NCI-H69 (cell line): ENCODE data around the gene FLNC.

Experiments used
- DNase-seq: peaks from one replicate; lab custom pipeline; 2025; lab: John Stamatoyannopoulos, UW

Gene FLNC, protein sequence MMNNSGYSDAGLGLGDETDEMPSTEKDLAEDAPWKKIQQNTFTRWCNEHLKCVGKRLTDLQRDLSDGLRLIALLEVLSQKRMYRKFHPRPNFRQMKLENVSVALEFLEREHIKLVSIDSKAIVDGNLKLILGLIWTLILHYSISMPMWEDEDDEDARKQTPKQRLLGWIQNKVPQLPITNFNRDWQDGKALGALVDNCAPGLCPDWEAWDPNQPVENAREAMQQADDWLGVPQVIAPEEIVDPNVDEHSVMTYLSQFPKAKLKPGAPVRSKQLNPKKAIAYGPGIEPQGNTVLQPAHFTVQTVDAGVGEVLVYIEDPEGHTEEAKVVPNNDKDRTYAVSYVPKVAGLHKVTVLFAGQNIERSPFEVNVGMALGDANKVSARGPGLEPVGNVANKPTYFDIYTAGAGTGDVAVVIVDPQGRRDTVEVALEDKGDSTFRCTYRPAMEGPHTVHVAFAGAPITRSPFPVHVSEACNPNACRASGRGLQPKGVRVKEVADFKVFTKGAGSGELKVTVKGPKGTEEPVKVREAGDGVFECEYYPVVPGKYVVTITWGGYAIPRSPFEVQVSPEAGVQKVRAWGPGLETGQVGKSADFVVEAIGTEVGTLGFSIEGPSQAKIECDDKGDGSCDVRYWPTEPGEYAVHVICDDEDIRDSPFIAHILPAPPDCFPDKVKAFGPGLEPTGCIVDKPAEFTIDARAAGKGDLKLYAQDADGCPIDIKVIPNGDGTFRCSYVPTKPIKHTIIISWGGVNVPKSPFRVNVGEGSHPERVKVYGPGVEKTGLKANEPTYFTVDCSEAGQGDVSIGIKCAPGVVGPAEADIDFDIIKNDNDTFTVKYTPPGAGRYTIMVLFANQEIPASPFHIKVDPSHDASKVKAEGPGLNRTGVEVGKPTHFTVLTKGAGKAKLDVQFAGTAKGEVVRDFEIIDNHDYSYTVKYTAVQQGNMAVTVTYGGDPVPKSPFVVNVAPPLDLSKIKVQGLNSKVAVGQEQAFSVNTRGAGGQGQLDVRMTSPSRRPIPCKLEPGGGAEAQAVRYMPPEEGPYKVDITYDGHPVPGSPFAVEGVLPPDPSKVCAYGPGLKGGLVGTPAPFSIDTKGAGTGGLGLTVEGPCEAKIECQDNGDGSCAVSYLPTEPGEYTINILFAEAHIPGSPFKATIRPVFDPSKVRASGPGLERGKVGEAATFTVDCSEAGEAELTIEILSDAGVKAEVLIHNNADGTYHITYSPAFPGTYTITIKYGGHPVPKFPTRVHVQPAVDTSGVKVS (N-terminal part only)

DNA sequence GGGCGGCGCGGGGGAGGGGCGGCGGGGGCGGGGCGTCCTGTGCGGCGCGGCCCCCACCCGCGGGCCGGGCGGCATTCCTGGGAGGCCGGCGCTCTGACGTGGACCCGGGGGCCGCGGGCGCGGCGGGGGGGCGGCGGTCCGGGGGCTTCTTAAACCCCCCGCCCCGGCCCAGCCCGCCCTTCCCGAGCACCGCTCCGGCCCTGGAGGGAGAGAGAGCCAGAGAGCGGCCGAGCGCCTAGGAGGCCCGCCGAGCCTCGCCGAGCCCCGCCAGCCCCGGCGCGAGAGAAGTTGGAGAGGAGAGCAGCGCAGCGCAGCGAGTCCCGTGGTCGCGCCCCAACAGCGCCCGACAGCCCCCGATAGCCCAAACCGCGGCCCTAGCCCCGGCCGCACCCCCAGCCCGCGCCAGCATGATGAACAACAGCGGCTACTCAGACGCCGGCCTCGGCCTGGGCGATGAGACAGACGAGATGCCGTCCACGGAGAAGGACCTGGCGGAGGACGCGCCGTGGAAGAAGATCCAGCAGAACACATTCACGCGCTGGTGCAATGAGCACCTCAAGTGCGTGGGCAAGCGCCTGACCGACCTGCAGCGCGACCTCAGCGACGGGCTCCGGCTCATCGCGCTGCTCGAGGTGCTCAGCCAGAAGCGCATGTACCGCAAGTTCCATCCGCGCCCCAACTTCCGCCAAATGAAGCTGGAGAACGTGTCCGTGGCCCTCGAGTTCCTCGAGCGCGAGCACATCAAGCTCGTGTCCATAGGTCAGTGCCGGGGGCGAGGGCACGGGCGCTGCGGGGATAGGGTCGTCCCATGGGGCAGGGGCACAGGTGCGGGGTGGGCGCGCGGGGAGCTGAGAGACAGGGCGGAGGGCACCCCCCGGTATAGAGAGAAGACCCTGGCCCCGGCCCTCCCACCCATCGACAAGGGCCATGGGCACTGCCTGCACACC is at the start of gene FLNC:
Gene FLNC, plus strand, starts transcription at position 176 of the 947 bp plus-strand sequence. Its CDS starts 232 bp downstream, at position 408.
- peak; percentile 58 for DNase-seq

- no peak for DNase-seq
Measured at GRCh38 chr7:128781126-128781525, 49.1 kb upstream of the FLNC start.

GRCh38 chr7:128781851-128782250 is 48.4 kb upstream of the FLNC start:
- DNase-seq = no peak

GRCh38 chr7:128783143-128783861 is 46.9 kb upstream of the FLNC start:
- DNase-seq = peak; percentile 85

- DNase-seq = no peak
Measured at GRCh38 chr7:128785738-128786137, 44.5 kb upstream of the FLNC start.

DNA sequence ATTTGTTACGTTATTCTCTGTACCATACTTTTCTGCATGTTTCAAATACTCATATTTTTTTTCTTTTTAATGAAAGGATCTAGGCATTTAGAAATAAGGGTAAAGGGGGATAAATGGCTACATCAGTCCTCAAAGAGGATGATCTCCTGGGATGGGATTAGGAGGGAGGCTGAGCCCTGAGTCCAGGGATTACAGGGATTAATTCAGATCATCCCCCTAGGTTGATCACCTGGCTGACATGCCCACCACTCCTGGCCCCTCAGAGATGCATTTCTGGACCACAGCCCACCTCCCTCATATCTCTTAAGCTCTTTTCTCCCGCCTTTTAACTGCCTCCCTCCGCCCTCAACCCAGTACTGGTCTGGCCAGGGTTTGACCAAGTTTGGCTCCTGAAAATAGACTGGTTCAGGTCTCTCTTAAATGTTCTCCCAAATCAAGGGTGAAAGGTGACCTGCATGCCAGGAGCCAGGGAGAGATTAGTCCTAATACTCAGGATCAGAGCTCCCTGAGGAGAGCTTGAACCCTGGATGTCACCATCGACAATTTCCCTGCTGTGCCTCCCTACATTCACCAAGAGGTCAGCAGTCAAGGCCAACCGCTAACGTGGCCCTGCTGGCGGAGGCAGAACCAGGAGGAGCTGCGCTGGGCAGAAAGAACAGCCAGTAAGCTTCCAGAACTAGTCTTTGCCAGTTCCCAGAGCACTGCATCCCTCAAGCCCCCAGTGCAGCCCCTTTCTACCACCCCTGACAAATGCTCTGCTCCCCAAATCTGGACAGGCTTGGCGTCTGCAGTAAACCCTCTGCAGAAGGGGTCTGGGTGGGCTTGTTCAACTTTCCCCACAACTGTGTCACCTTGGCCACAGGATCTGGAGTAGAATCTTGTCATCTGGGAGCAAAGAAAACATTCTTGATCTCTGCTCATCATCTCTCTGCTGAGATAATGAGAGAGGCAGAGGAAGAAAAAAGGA is 41.5 kb upstream of the FLNC start:
- DNase-seq = no peak

DNA sequence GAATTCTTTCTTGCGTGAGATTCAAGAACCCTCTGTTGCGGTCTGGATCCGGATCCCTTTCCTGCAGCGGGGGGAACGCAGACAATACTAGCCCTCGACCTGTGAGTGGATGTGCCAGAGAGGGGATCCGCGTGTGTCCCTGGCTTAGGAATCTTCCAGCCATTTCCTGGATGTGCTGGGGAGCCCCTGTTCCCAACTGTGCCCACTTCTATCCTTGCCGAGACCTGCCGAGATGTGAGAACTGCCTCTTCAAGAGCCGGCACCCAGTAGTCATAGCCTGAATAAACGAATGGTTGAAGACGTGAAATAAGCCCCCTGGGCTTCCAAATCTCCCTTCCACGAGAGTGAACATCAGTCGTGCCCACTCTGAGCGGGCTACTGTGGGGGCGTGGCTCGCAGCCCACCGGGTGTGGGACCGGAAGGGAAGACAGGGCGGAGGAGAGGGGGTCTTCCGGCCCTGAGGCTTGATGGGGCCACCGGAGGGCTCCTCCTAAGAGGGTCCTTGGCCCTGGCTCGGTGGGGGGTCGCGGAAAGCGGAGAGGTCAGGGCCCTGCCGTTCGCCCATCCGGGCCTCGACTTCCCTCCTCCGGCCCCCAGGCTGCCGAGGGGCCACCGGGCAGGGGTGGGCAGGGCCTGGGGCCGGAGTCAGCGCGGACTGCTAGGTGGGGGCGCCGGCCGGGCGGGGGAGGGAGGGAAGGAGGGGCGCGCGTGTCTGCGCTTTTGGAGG is 39.7 kb upstream of the FLNC start:
- no peak for DNase-seq

DNA sequence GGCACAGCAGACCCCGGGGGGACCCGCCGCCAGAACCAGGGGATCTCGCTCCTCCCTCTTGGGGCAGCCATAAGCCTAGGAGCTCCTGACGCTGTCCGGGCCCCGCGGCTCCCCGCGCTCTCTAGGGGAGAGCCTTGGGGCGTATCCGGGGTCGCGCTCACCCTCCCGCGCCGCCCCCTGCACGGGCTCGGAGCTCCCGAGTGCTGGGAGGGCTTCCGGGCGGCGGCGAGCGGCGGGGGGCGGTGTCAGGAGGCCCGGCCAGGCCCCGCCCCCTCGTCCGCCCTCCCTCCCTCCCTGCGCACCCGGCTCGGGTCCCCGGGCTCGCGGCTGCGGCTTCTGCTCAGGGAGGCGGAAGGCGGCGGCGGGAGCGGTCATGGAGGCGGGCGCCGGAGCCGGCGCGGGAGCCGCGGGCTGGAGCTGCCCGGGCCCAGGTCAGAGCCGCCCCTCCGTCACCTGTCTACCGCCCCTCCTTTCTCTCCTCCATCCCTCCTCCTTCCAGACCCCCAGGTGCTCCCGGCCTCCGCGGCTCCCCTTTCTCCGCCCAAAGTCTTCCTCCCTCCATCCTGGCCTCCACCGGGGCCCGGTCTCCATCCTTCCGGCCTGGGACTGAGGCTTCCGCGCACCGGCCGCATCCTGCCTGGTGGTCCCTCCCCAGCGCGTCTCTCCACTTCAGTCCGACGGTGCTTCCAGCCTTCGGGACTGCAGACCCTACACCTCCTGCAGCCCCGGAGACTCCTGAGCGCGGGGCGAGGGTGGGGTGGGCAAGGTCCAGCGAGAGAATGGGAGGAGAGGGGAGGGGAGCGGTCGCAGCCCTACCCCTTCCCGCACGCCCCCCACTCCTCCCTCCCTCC is 38.9 kb upstream of the FLNC start, which contains the start of gene CCDC136:
Gene CCDC136, plus strand, starts transcription at position 848 of the 851 bp plus-strand sequence. CDS start 444 bp downstream, outside the sequence.
- DNase-seq = peak; percentile 90

DNA sequence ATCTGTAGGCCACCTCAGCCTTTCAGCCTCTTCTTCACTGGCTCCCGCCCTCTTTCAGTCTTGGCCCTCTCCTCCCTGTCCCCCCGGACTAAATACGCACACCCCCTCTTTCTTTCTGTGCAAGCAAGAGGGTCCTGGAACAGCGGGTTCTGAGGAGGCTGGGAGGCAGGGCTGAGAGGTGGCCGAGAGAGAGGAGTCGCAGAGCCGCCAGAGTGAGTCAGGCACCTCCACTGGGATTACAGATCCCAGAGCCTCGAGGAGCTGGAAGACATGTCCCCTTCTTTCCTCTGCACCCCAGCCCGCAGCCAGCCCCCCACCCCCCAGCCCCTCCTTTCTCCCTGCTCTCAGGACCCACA is 38.3 kb upstream of the FLNC start:
- DNase-seq = peak; percentile 47

GRCh38 chr7:128792471-128793180 is 37.6 kb upstream of the FLNC start:
- DNase-seq = no peak

- no peak for DNase-seq
Measured at GRCh38 chr7:128793181-128793547, 37.0 kb upstream of the FLNC start.

DNA sequence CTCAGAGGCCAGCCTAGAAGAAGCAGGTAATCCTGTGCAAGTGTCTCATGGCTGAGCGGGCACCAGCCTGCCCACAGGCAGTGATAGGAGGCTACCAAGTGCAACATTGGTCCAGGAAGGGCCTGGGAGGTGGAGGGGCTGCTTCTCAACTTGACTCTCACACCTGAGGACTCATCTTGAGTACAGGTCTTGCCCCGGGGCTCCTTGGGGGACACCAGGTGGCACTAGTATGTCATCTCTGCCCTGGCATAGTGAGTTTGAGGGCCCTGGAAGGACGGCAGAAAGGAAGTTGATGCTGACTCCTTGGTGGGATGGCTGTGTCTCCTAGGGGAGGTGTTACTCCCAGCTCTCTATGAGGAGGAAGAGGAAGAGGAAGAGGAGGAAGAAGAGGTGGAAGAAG is 36.2 kb upstream of the FLNC start:
- DNase-seq = peak; percentile 34

DNA sequence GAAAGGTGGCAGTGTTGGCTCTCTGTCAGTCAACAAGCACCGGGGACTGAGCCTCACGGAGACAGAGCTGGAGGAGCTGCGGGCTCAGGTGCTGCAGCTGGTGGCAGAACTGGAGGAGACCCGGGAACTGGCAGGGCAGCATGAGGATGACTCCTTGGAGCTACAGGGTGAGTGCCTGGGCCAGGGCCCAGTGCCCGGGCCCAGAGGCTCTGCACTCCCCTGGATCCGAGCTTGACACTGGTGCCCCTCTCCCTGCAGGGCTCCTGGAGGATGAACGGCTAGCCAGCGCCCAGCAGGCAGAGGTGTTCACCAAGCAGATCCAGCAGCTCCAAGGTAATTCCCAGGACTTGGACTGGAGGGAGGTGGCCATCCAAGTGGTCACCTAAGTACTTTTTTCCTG is 35.8 kb upstream of the FLNC start:
- DNase-seq = no peak

GRCh38 chr7:128795129-128795528 is 35.1 kb upstream of the FLNC start:
- DNase-seq = no peak

GRCh38 chr7:128796327-128796726 is 33.9 kb upstream of the FLNC start:
- no peak for DNase-seq

GRCh38 chr7:128799451-128799850 is 30.8 kb upstream of the FLNC start:
- no peak for DNase-seq

- no peak for DNase-seq
Measured at GRCh38 chr7:128800567-128800966, 29.6 kb upstream of the FLNC start.
